ENCODE measurements around the gene FAM180B.
"Not testable (repeated sequence)": the region's sequence is repeated elsewhere in the genome, so short reads cannot be mapped to it uniquely, and the experiment has no call there.

The FAM180B gene

GRCh38 chr11:47545298-47545697 is 41.2 kb upstream of the FAM180B start:
- no peak overlapping the region for H3K4me3 ChIP-seq (ENCODE audit: low read depth, low read length)
- TF ChIP-seq CTCF (IDR thresholded peaks at IDR 0.05; ENCODE audit: low read depth, low read length) (no peak), MYC (IDR thresholded peaks at IDR 0.05; ENCODE audit: low read depth, low read length) (no peak), MAX (IDR thresholded peaks at IDR 0.05; ENCODE audit: low read depth, low read length) (no peak), POLR2A (IDR thresholded peaks at IDR 0.05; ENCODE audit: extremely low read depth, insufficient read length) (no peak)
- no peak for DNase-seq (ENCODE audit: low read depth)

- not testable (repeated sequence) for DNase-seq (ENCODE audit: low read depth); H3K4me3 ChIP-seq (ENCODE audit: low read depth, low read length)
Measured at GRCh38 chr11:47546274-47546673, 40.2 kb upstream of the FAM180B start.

- TF ChIP-seq CTCF (IDR thresholded peaks at IDR 0.05; ENCODE audit: low read depth, low read length) (no peak), POLR2A (IDR thresholded peaks at IDR 0.05; ENCODE audit: extremely low read depth, insufficient read length) (no peak), MAX (IDR thresholded peaks at IDR 0.05; ENCODE audit: low read depth, low read length) (no peak), MYC (IDR thresholded peaks at IDR 0.05; ENCODE audit: low read depth, low read length) (no peak)
- H3K4me3 ChIP-seq (ENCODE audit: low read depth, low read length) = peak overlapping the region; percentile 77
- DNase-seq (ENCODE audit: low read depth) = peak; percentile 20
Measured at GRCh38 chr11:47550288-47551047, 36.0 kb upstream of the FAM180B start.

GRCh38 chr11:47551086-47551485 is 35.4 kb upstream of the FAM180B start:
- DNase-seq (ENCODE audit: low read depth) = peak; percentile 62
- peak overlapping the region; percentile 77 for H3K4me3 ChIP-seq (ENCODE audit: low read depth, low read length)
- TF ChIP-seq CTCF (IDR thresholded peaks at IDR 0.05; ENCODE audit: low read depth, low read length) (peak; percentile 44), MYC (IDR thresholded peaks at IDR 0.05; ENCODE audit: low read depth, low read length) (no peak)

GRCh38 chr11:47552056-47552565 is 34.4 kb upstream of the FAM180B start:
- TF ChIP-seq CTCF (IDR thresholded peaks at IDR 0.05; ENCODE audit: low read depth, low read length) (no peak), POLR2A (IDR thresholded peaks at IDR 0.05; ENCODE audit: extremely low read depth, insufficient read length) (no peak), MAX (IDR thresholded peaks at IDR 0.05; ENCODE audit: low read depth, low read length) (no peak), MYC (IDR thresholded peaks at IDR 0.05; ENCODE audit: low read depth, low read length) (no peak; the same call in 1 of the 2 replicates)
- peak; percentile 56 for DNase-seq (ENCODE audit: low read depth)
- peak overlapping the region; percentile 77 for H3K4me3 ChIP-seq (ENCODE audit: low read depth, low read length)

GRCh38 chr11:47552566-47553405 is 33.7 kb upstream of the FAM180B start, which contains the start of gene CELF1:
Gene CELF1 (minus strand): TSS chr11:47553132. CDS start chr11:47499523, 53,609 bp downstream.
- H3K4me3 ChIP-seq (ENCODE audit: low read depth, low read length) = peak within 1 kb of the TSS; percentile 77
- TF ChIP-seq MYC (IDR thresholded peaks at IDR 0.05; ENCODE audit: low read depth, low read length) (peak; percentile 63), POLR2A (IDR thresholded peaks at IDR 0.05; ENCODE audit: extremely low read depth, insufficient read length) (peak; percentile 77), MAX (IDR thresholded peaks at IDR 0.05; ENCODE audit: low read depth, low read length) (peak; percentile 60), CTCF (IDR thresholded peaks at IDR 0.05; ENCODE audit: low read depth, low read length) (peak; percentile 63)
- DNase-seq (ENCODE audit: low read depth) = peak; percentile 93
